GM19438 (cell line): ENCODE results near the gene FAT1.

Experiments
- ATAC-seq: cut with Tn5 transposase; IDR thresholded peaks from one replicate; pipeline ENCODE4 v1.9.1; 2021; ENCODE audit warnings: low read depth; ENCODE audit not compliant: unreplicated experiment

Gene FAT1

DNA sequence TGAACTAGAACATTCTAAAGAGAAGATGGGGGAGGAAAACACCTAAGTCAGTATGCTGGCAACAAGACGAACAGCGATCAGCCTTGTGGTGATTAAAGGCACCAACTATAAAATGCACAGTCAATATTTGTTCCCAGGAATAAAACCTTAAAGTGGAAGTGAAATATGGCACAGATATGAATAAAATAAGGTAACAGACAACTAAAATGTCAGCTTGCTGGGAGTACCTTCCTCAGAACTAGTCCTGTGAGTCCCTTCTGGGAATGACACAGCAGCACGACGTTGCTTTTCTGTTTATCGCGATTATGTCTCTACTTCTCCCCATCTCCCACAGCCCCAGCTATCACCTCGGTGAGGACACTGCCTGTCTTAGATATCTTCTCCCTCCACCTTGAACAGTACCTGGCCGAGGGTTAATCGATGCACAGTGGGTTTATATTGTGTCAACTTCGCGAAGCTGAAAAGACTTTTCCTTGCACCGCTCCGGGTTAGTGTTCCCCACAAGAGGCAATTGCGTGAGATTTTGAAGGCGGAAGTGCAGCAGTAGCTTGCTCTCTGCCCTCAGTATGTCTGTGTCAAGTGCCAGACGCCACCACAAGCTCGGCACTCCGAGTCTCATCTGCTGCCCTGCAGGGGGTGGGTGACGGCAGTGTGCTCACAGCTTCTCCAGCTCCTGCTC is 185.7 kb downstream of the FAT1 start:
- ATAC-seq: no peak
